ENCODE data around the gene TAS2R40. TPM values are rescaled to one million over a fixed set of nuclear protein-coding genes. Genes with fewer than 3 reads are reported as not detected.
A peak's percentile ranks its signal among the peaks of the same experiment; 100 is the strongest.
"Not testable (repeated sequence)": the region's sequence is repeated elsewhere in the genome, so short reads cannot be mapped to it uniquely, and the experiment has no call there.

TAS2R40 gene
- total RNA-seq, 1 donor from 2014 or later: not detected

DNA sequence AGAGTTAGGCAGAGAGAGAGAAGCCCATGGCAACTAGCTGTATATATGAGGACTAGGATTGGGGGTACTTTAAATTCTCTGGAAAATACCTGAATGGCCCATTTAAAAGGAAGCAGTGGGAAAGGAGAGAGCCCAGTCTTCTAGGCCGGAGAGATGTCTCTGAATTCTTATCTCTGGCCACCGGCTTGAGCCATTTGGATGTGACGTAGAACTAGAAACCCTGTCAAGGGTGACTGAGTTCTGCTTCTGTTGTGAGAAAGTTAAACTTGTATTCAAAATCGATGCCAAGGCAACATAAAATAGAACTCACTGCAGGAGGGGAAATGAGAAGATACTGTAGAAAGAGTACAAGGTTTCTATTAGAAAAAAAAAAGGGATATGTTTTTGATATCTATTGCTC lies 35.1 kb downstream of the TAS2R40 start:
- no peak for TF ChIP-seq CTCF (conservative IDR thresholded peaks at IDR 0.05; ENCODE audit: low read depth, low read length)
- DNase-seq (ENCODE audit: low read depth): no peak
- no peak overlapping the region for H3K4me3 ChIP-seq (ENCODE audit: low read depth, low read length)

- no peak overlapping the region for H3K4me3 ChIP-seq (ENCODE audit: low read depth, low read length)
- DNase-seq (ENCODE audit: low read depth): no peak
- TF ChIP-seq CTCF (conservative IDR thresholded peaks at IDR 0.05; ENCODE audit: low read depth, low read length): no peak
These were observed 35.7 kb downstream of the TAS2R40 start for GRCh38 chr7:143257501-143257900.

DNA sequence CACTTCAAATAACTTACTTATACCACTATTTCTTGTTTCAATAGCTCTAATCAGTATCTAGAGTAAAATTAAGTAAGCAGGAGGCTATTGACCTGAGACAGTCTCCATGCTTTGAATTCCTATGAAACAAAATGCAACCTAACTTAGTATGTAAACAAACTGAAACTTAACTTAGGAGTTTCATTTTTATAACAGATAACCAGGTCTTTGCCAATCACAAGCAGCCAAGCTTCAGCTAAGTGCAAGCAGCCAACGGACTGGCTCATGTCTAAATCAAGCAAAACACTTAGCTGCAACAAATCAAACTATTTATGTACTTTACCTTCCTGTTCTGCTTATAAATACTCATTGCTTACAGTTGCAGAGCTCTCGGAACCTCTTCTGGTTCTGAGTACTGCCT lies 37.0 kb downstream of the TAS2R40 start:
- H3K4me3 ChIP-seq (ENCODE audit: low read depth, low read length): no peak overlapping the region
- TF ChIP-seq CTCF (conservative IDR thresholded peaks at IDR 0.05; ENCODE audit: low read depth, low read length): no peak
- no peak for DNase-seq (ENCODE audit: low read depth)

DNA sequence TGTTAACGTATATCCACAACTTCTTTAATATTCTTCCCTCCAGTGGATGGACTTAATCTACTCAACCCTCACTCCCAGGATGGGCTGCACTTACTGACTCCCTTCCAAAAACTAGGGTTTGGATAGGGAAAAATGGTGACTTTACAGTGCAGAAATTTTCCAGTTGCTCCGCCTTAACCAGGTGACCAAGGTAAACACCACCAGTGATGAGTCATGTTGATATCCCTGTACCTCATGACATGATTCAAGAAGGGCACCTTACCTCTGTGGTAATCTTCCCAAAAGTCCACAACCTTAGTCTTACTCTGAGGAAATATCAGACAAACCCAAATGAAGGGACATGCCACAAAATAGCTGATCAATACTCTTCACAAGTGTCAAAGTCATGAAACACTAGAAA lies 37.9 kb downstream of the TAS2R40 start:
- TF ChIP-seq CTCF (conservative IDR thresholded peaks at IDR 0.05; ENCODE audit: low read depth, low read length): no peak
- DNase-seq (ENCODE audit: low read depth): no peak
- H3K4me3 ChIP-seq (ENCODE audit: low read depth, low read length): no peak overlapping the region

- no peak for DNase-seq (ENCODE audit: low read depth)
- no peak overlapping the region for H3K4me3 ChIP-seq (ENCODE audit: low read depth, low read length)
- no peak for TF ChIP-seq CTCF (conservative IDR thresholded peaks at IDR 0.05; ENCODE audit: low read depth, low read length)
These were observed 40.1 kb downstream of the TAS2R40 start for GRCh38 chr7:143261901-143262300.

DNA sequence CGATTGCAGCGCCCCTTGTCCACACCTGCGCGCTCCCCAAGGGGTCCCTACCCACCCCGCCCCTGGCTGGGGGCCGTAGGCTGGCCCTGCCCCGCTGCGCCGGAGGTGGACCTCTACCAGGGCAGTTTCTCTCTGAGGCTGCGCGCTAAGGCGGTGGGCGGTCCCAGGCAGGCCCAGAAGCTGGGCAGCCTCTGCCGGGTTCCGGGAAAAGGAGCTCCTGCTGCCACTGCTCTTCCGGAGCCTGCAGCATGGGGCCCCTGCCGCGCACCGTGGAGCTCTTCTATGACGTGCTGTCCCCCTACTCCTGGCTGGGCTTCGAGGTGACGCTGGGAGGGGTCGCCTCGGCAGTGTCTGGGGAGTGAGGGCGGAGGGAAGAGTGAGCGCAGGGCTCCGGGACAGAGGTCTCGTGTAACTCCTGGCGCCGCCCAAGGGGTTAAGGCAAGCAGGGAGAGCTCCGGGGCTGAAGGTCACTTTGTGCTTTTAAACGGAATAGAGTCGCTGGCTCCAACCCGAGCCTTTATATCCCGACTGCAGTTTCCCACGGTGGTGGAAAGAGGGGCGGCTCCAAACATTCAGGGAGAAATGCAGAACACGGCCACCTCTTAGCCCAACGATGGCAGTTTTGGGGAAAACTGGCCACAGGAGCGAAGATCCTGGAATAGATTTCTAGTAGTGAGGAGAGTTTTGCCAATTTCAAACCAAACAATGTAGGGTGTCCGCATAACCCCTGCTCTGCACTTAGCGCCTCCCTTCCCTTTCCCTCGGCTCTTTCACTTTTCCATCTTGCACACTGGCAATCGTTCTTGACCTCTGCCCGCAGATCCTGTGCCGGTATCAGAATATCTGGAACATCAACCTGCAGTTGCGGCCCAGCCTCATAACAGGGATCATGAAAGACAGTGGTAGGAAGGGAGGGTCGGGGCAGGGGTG lies 41.7 kb downstream of the TAS2R40 start, which contains the start of gene GSTK1:
TSS of gene GSTK1 (plus strand) at position 176 of the 930 bp plus-strand sequence. CDS start at position 249, 73 bp downstream.
- TF ChIP-seq CTCF (conservative IDR thresholded peaks at IDR 0.05; ENCODE audit: low read depth, low read length): no peak
- DNase-seq (ENCODE audit: low read depth): no peak
- peak within 1 kb of the TSS; percentile 63 for H3K4me3 ChIP-seq (ENCODE audit: low read depth, low read length)

DNA sequence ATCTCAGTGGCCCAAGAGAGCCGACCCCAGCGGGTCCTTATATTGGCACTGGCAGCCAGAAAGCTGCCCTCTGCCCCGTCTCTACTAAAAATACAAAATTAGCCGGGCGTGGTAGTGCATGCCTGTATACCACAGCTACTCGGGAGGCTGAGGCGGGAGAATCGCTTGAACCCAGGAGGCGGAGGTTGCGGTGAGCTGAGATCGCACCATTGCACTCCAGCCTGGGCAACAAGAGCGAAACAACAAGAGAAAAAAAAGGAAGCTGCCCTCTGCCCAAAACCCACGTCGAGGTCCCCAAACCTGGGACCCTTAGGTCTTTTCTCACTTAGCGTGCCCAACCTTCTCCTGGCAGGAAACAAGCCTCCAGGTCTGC lies 42.3 kb downstream of the TAS2R40 start:
- peak overlapping the region; percentile 63 for H3K4me3 ChIP-seq (ENCODE audit: low read depth, low read length)
- not testable (repeated sequence) for DNase-seq (ENCODE audit: low read depth)
